Superior temporal gyrus (tissue), 1 donor: ENCODE data around the gene KRT7.
A peak's percentile ranks its signal among the peaks of the same experiment; 100 is the strongest.

Source experiments
- DNase-seq: peaks from one replicate; pipeline ENCODE4 v3.0.0-alpha.2; 2016; ENCODE audit errors: extremely low spot score

KRT7 gene

GRCh38 chr12:52211716-52212585, 21.1 kb upstream of the KRT7 start:
- no peak for DNase-seq

- DNase-seq, result no peak
Observed at GRCh38 chr12:52212701-52213563, 20.1 kb upstream of the KRT7 start.

GRCh38 chr12:52213564-52214420, 19.3 kb upstream of the KRT7 start:
- peak; percentile 78 for DNase-seq

GRCh38 chr12:52214421-52214802, 18.6 kb upstream of the KRT7 start:
- no peak for DNase-seq

GRCh38 chr12:52215587-52216031, 17.4 kb upstream of the KRT7 start:
- DNase-seq, result no peak

- no peak for DNase-seq
Observed at GRCh38 chr12:52216100-52216499, 16.9 kb upstream of the KRT7 start.

- DNase-seq, result no peak
Observed at GRCh38 chr12:52216807-52217206, 16.2 kb upstream of the KRT7 start.

GRCh38 chr12:52217223-52217622, 15.8 kb upstream of the KRT7 start:
- no peak for DNase-seq

GRCh38 chr12:52218001-52218400, 15.0 kb upstream of the KRT7 start:
- DNase-seq, result no peak

GRCh38 chr12:52220477-52220876, 12.6 kb upstream of the KRT7 start:
- DNase-seq, result no peak

GRCh38 chr12:52221070-52221781, 11.8 kb upstream of the KRT7 start:
- no peak for DNase-seq

- no peak for DNase-seq
Observed at GRCh38 chr12:52221912-52222457, 11.1 kb upstream of the KRT7 start.

GRCh38 chr12:52222692-52223091, 10.4 kb upstream of the KRT7 start:
- DNase-seq, result no peak

GRCh38 chr12:52223406-52224039, 9.5 kb upstream of the KRT7 start:
- DNase-seq, result no peak

- DNase-seq, result no peak
Observed at GRCh38 chr12:52224151-52224550, 8.9 kb upstream of the KRT7 start.

GRCh38 chr12:52225752-52226151, 7.3 kb upstream of the KRT7 start:
- DNase-seq, result no peak

GRCh38 chr12:52226446-52226845, 6.6 kb upstream of the KRT7 start:
- no peak for DNase-seq

GRCh38 chr12:52227606-52228166, 5.4 kb upstream of the KRT7 start:
- DNase-seq, result no peak

- DNase-seq, result no peak
Observed at GRCh38 chr12:52228366-52228765, 4.7 kb upstream of the KRT7 start.

GRCh38 chr12:52228931-52229330, 4.1 kb upstream of the KRT7 start:
- DNase-seq, result no peak
